GM19395 (cell line): ENCODE results near the gene NYAP1.
"Not testable (repeated sequence)": the region's sequence is repeated elsewhere in the genome, so short reads cannot be mapped to it uniquely, and the experiment has no call there.

ENCODE experiments used
- ATAC-seq: cut with Tn5 transposase; IDR thresholded peaks from one replicate; pipeline ENCODE4 v1.9.1; 2021; ENCODE audit warnings: mild to moderate bottlenecking, moderate library complexity; ENCODE audit not compliant: unreplicated experiment

The NYAP1 gene

GRCh38 chr7:100540073-100540723 is 56.5 kb downstream of the NYAP1 start:
- no peak for ATAC-seq

DNA sequence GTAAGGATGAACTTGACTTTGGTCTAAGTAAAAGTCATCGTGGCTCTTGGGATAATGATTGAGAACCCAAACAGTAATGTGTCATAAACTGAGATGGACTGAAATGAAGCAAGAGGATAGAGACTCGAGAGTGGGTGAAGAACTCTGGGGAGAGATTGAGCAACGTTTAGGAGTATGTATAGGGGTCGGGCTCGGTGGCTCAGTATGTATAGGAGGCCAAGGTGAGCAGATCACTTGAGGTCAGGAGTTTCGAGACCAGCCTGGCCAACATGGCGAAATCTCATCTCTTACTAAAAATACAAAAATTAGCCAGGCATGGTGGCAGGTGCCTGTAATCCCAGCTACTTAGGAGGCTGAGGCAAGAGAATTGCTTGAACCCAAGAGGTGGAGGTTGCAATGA is 57.6 kb downstream of the NYAP1 start:
- not testable (repeated sequence) for ATAC-seq

- no peak for ATAC-seq
Observed at GRCh38 chr7:100543586-100543985, 59.9 kb downstream of the NYAP1 start.

GRCh38 chr7:100544386-100544785 is 60.7 kb downstream of the NYAP1 start:
- no peak for ATAC-seq
